Activated CD8-positive, alpha-beta T cell treated with anti-CD3 and anti-CD28 coated beads for 36 hours (primary cell): ENCODE results near the gene SLC46A3. TPM values are rescaled to one million over a fixed set of nuclear protein-coding genes. Genes with fewer than 3 reads are reported as not detected.

Source experiments
- ATAC-seq: fragments of 200-7000 bp; cut with Tn5 transposase; one replicate; pipeline ENCODE4 v1.10.0; 2021; ENCODE audit warnings: mild to moderate bottlenecking, moderate library complexity
- CTCF ChIA-PET: fragments of 350-600 bp; sonication (Branson Sonifier 250); formaldehyde crosslinking; loops from one replicate; lab custom pipeline; 2021; ENCODE audit warnings: antibody characterized with exemption; lab: Charles Lee
- POLR2A ChIA-PET: fragments of 350-600 bp; sonication (Branson Sonifier 250); formaldehyde crosslinking; loops from one replicate; lab custom pipeline; 2021; ENCODE audit warnings: antibody characterized with exemption; lab: Charles Lee
- DNase-seq: peaks from one replicate; pipeline ENCODE4 v3.0.0-alpha.2; 2020
- H3K27ac Mint-ChIP-seq: one replicate; pipeline ENCODE4 v1.8.0; 2021; ENCODE audit warnings: mild to moderate bottlenecking, mixed read lengths
- H3K27me3 Mint-ChIP-seq: one replicate; pipeline ENCODE4 v1.8.0; 2021; ENCODE audit warnings: mixed read lengths
- H3K36me3 Mint-ChIP-seq: one replicate; pipeline ENCODE4 v1.8.0; 2021; ENCODE audit warnings: low read depth, mixed read lengths
- H3K4me1 Mint-ChIP-seq: one replicate; pipeline ENCODE4 v1.8.0; 2021; ENCODE audit warnings: low read depth, mixed read lengths
- H3K4me3 Mint-ChIP-seq: one replicate; pipeline ENCODE4 v1.8.0; 2021; ENCODE audit warnings: mild to moderate bottlenecking, moderate library complexity, mixed read lengths
- H3K9me3 Mint-ChIP-seq: one replicate; pipeline ENCODE4 v1.8.0; 2021; ENCODE audit warnings: mixed read lengths
- intact Hi-C: fragments of 100-400 bp; cut with micrococcal nuclease; formaldehyde crosslinking; loops from one replicate; pipeline ENCODE4 v1.10.0; 2022
- total RNA-seq, 2 experiments: library from RNA; stranded (reverse); gene quantifications; one replicate each; pipeline ENCODE4 v1.2.3, GENCODE V29; 2021
- TF ChIP-seq, protein P1 (sequence below): fragments of 200-600 bp; IDR thresholded peaks from one replicate; pipeline ENCODE4 v1.8.0; 2022; ENCODE audit warnings: antibody characterized with exemption, mild to moderate bottlenecking

Gene SLC46A3
- total RNA-seq, 2 experiments from 2014 or later = 3.2 to 3.4 TPM

DNA sequence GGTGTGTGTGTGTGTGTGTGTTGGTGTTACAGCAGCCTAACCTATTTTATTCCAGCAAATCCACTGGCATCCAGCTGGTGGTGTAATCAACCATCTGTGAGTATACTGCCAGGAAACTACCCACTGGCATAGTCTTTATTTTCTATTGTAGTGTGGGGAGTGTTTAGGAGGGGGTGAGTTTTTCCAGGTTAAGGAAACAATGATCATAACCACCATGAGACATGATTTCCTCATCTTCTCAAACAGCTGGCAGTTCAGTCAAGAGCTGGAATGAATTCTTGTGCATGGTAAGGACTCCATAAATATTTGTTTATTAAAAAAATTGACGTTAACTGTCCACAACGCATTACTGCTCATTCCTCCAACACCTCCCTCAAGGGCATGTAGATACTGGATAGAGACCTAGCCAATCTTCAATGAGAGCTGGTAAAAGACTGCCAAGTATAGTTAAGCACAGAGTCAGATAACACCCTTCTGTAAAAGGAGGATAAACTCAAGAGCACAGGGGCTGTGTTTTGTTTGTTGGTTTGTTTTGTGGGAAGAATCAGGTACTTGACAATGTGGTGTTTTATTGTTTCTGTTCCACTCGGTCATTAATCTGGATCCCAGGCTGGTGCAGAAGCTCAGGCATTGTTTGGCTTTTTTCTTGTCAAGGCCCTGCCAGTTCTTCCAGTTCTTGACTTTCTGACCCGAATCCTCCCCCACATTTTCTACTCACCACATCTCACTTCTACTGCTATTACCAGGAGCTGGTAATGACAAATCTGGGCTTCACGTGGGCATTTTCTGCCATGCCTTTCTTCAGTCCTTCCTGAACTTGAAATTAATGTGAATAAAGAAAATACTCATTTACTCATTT, 31.6 kb upstream of the SLC46A3 start:
- no peak for DNase-seq
- CTCF ChIA-PET = no interaction called here
- Mint-ChIP-seq H3K4me3 (no peak overlapping the region), H3K4me1 (peaks cover 9% of the 10 kb centered on the region), H3K27me3 (peaks cover 3% of the 10 kb centered on the region), H3K36me3 (no peaks in the 10 kb centered on the region), H3K27ac (no peak overlapping the region), H3K9me3 (no peaks in the 10 kb centered on the region)
- POLR2A ChIA-PET = no interaction called here
- ATAC-seq = no peak
- intact Hi-C loops = no loop called here
- TF ChIP-seq, protein P1, sequence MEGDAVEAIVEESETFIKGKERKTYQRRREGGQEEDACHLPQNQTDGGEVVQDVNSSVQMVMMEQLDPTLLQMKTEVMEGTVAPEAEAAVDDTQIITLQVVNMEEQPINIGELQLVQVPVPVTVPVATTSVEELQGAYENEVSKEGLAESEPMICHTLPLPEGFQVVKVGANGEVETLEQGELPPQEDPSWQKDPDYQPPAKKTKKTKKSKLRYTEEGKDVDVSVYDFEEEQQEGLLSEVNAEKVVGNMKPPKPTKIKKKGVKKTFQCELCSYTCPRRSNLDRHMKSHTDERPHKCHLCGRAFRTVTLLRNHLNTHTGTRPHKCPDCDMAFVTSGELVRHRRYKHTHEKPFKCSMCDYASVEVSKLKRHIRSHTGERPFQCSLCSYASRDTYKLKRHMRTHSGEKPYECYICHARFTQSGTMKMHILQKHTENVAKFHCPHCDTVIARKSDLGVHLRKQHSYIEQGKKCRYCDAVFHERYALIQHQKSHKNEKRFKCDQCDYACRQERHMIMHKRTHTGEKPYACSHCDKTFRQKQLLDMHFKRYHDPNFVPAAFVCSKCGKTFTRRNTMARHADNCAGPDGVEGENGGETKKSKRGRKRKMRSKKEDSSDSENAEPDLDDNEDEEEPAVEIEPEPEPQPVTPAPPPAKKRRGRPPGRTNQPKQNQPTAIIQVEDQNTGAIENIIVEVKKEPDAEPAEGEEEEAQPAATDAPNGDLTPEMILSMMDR = no peak

DNA sequence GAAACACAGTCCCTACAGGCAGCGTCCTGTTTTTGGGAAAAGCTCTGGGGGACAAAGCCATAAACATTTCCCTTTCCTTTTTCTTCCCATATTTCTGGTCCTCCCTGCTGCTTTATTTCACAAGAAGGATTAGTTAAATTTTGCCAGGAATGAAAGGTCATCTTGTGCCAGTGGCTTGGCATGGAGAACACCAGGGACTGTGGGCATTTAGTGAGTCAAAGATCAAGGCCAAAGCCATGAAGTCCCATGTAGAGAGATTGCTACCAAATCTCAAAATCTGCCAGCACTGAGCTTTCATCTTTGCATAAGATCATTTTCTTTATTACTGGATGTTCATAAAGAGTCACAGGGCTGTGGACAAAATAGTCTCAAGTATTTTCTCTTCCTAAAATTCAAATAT, 29.1 kb upstream of the SLC46A3 start:
- no peak for ATAC-seq
- Mint-ChIP-seq H3K36me3 (no peaks in the 10 kb centered on the region), H3K4me3 (no peak overlapping the region), H3K27ac (no peak overlapping the region), H3K27me3 (peaks cover 3% of the 10 kb centered on the region), H3K9me3 (no peaks in the 10 kb centered on the region), H3K4me1 (no peaks in the 10 kb centered on the region)
- TF ChIP-seq, protein P1 = no peak
- intact Hi-C loops = no loop called here
- ChIA-PET POLR2A (no interaction called here), CTCF (interaction anchor here (1.5 kb wide), 1 partner anchor 30 kb away, joined by 4 read pairs; no protein-coding TSS in a partner anchor)
- DNase-seq = no peak

- ChIA-PET POLR2A (interaction anchor here (1.6 kb wide), 1 partner anchor 27 kb away, joined by 3 read pairs; no protein-coding TSS in a partner anchor), CTCF (no interaction called here)
- Mint-ChIP-seq H3K27me3 (peaks cover 3% of the 10 kb centered on the region), H3K4me3 (no peak overlapping the region), H3K4me1 (no peaks in the 10 kb centered on the region), H3K27ac (no peak overlapping the region), H3K9me3 (no peaks in the 10 kb centered on the region), H3K36me3 (no peaks in the 10 kb centered on the region)
- DNase-seq = no peak
- ATAC-seq = no peak
- intact Hi-C loops = no loop called here
- TF ChIP-seq, protein P1 = no peak
Observed at GRCh38 chr13:28746287-28746612, 27.5 kb upstream of the SLC46A3 start.

DNA sequence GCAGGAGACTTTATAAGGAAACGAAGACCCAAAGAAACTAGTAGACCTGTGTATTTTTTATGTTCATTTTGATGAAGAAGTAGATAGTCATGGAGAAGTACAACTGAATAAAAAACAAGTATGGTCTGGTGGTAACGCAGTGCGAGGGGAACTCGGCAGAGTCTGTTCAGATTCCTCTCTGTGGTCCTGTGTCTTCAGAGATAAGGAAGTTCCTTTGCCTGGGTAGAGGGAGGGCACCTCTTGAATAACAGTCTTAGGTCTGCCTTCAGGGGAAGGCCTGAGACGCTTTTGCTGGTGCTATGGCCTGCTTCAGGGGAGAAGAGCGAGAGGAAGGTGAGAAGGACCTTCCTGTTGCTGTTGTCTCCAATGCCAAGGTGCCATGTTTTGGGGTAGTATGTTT, 25.9 kb upstream of the SLC46A3 start:
- ChIA-PET POLR2A (interaction anchor here (1.6 kb wide), 1 partner anchor 25 kb away, joined by 3 read pairs; no protein-coding TSS in a partner anchor), CTCF (no interaction called here)
- peaks cover 3% of the 10 kb centered on the region for H3K27me3 Mint-ChIP-seq
- no peak overlapping the region for H3K27ac Mint-ChIP-seq
- no peaks in the 10 kb centered on the region for H3K9me3 Mint-ChIP-seq
- intact Hi-C loops = no loop called here
- no peak for DNase-seq
- no peak for ATAC-seq
- TF ChIP-seq, protein P1 = no peak
- no peaks in the 10 kb centered on the region for H3K36me3 Mint-ChIP-seq
- H3K4me1 Mint-ChIP-seq = no peaks in the 10 kb centered on the region
- no peak overlapping the region for H3K4me3 Mint-ChIP-seq

- POLR2A ChIA-PET = no interaction called here
- no peak overlapping the region for H3K4me3 Mint-ChIP-seq
- no peak overlapping the region for H3K27ac Mint-ChIP-seq
- CTCF ChIA-PET = no interaction called here
- ATAC-seq (no peak), DNase-seq (no peak)
- H3K9me3 Mint-ChIP-seq = no peaks in the 10 kb centered on the region
- intact Hi-C loops = no loop called here
- H3K27me3 Mint-ChIP-seq = peaks cover 1% of the 10 kb centered on the region
- H3K36me3 Mint-ChIP-seq = no peaks in the 10 kb centered on the region
- no peaks in the 10 kb centered on the region for H3K4me1 Mint-ChIP-seq
- TF ChIP-seq, protein P1 = no peak
Observed at GRCh38 chr13:28744091-28744536, 25.3 kb upstream of the SLC46A3 start.
